ENCODE measurements around the gene TAS2R60.

TAS2R60 gene

DNA sequence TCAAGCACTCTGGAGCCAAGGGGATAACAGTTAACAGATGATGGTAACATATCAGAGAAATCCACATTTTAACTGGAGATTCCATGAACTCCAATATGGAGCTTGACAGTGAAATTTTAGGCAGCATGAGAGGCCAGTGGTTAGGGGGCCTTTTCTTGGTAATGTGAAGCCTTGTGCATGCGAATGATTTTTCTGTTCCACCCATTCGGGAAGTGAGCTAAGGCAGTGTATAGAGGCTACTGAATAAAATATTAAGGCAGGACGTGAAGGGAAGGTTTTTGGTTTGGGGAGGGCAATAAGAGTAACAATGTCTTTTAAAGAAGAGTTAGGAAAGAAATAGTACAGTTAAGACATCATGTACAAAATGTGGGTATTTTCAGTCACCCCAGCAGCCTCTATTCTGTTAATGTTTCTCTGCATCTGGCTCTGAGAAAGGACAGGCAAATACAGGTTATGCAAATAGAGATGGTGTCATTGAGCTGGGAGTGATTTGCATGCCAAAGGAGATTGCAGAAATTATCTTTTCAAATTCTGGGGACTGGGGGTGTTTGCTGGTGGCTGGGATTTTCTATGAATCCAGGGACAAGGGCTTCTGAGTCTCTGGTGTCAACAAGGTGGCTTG lies 6.8 kb upstream of the TAS2R60 start:
- no peak for FAIRE-seq
- DNase-seq (ENCODE audit: insufficient read length, low spot score), result no peak
- no peak for TF ChIP-seq POLR2AphosphoS5 (IDR thresholded peaks at IDR 0.05; ENCODE audit: low read depth, low read length)
- no peak for TF ChIP-seq PAX5 (IDR thresholded peaks at IDR 0.05; ENCODE audit: insufficient read depth, low read length, severe bottlenecking)
- TF ChIP-seq POLR2A (IDR thresholded peaks at IDR 0.05; ENCODE audit: low read depth, low read length), result no peak
- no peak for TF ChIP-seq POU2F2 (IDR thresholded peaks at IDR 0.05; ENCODE audit: low read depth, low read length)
- no peak for TF ChIP-seq SPI1 (IDR thresholded peaks at IDR 0.05; ENCODE audit: low read depth, low read length)
- TF ChIP-seq TAF1 (IDR thresholded peaks at IDR 0.05; ENCODE audit: low read depth, low read length), result no peak

DNA sequence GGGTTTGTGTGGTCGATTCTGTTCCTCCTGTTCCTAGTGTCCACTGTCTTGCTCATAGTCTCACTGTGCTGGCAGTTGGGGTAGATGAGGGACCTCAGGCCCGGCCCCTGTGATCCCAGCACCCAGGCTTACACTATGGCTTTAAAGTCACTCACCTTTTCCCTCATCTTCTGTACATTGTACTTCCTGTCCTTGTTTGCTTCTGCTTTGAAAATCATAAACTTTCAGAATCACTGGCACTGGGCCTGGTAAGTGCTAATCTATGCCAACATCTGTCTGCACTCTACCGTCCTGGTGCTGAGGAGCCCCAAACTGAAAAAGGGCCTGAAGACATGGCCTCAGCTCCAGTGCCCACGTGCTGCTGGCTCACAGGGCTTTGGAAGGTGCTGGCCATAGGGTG lies 5.7 kb upstream of the TAS2R60 start:
- FAIRE-seq, result no peak
- DNase-seq (ENCODE audit: insufficient read length, low spot score), result no peak
- TF ChIP-seq POU2F2 (IDR thresholded peaks at IDR 0.05; ENCODE audit: low read depth, low read length) (no peak), SPI1 (IDR thresholded peaks at IDR 0.05; ENCODE audit: low read depth, low read length) (no peak), PAX5 (IDR thresholded peaks at IDR 0.05; ENCODE audit: insufficient read depth, low read length, severe bottlenecking) (no peak), TAF1 (IDR thresholded peaks at IDR 0.05; ENCODE audit: low read depth, low read length) (no peak), POLR2AphosphoS5 (IDR thresholded peaks at IDR 0.05; ENCODE audit: low read depth, low read length) (no peak), POLR2A (IDR thresholded peaks at IDR 0.05; ENCODE audit: low read depth, low read length) (no peak)

DNA sequence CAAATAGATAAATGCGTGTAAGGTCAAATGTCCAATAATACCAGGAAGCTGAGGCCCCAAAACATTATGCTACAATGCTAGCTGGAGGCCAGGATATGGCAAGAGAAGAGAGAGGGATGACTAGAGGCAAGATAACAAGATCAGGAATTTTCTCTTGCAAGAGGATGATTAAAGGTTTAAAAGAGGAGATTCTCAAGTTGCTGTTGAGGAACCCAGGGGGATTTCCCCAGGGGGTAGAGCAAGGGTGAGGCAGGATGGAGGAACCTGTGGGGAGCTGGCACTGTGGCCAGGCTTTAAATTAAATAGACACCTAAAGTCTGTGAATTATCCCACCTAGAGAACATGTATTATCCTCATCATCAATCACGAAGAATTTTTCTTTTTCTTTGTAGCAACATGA lies 3.4 kb upstream of the TAS2R60 start:
- FAIRE-seq (no peak), DNase-seq (ENCODE audit: insufficient read length, low spot score) (no peak)
- TF ChIP-seq POLR2A (IDR thresholded peaks at IDR 0.05; ENCODE audit: low read depth, low read length) (no peak), PAX5 (IDR thresholded peaks at IDR 0.05; ENCODE audit: insufficient read depth, low read length, severe bottlenecking) (no peak), TAF1 (IDR thresholded peaks at IDR 0.05; ENCODE audit: low read depth, low read length) (no peak), SPI1 (IDR thresholded peaks at IDR 0.05; ENCODE audit: low read depth, low read length) (no peak), POLR2AphosphoS5 (IDR thresholded peaks at IDR 0.05; ENCODE audit: low read depth, low read length) (no peak), POU2F2 (IDR thresholded peaks at IDR 0.05; ENCODE audit: low read depth, low read length) (no peak)

DNA sequence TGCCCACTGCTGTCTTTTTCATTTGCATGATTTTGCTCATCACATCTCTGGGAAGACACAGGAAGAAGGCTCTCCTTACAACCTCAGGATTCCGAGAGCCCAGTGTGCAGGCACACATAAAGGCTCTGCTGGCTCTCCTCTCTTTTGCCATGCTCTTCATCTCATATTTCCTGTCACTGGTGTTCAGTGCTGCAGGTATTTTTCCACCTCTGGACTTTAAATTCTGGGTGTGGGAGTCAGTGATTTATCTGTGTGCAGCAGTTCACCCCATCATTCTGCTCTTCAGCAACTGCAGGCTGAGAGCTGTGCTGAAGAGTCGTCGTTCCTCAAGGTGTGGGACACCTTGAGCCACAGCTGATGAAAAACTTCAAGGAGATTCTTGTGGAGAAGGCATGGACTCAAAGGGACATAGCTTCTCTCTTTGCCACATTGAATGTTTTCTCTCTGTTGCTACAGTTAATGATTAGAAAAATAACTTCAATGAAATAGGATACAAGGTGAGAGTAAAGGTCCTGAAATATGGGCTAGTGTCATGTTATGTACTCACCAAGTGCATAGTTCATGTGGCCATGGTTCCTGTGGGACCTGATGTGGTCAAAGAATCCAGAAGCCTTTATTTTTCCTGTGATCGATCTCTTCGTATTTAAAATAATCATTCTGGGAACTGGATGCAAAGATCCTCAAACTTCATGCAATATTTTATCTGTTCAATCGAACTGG lies 970 bp downstream of the TAS2R60 start:
- FAIRE-seq (no peak), DNase-seq (ENCODE audit: insufficient read length, low spot score) (no peak)
- TF ChIP-seq POU2F2 (IDR thresholded peaks at IDR 0.05; ENCODE audit: low read depth, low read length) (no peak), TAF1 (IDR thresholded peaks at IDR 0.05; ENCODE audit: low read depth, low read length) (no peak)

DNA sequence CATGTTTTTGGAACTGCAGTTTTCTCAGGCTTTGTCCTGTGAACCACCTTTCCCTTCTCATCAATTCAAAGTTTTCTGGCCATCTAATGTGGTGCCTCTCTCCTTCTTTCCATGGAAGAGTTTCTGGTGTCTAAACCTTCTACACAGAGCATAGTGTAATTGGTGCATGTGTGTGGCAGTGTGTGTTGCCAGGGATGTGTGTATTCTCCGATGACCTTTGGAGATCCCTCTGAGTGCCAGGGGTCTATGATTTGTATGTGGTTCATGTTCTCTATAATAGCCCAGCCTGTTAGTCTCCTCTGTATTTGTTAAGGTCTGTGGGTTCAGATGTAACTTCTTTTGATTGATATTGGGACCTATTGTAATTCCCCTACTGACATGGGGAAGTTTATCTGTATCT lies 1.5 kb downstream of the TAS2R60 start:
- DNase-seq (ENCODE audit: insufficient read length, low spot score) (no peak), FAIRE-seq (no peak)
- TF ChIP-seq PAX5 (IDR thresholded peaks at IDR 0.05; ENCODE audit: insufficient read depth, low read length, severe bottlenecking) (no peak), POLR2AphosphoS5 (IDR thresholded peaks at IDR 0.05; ENCODE audit: low read depth, low read length) (no peak), POLR2A (IDR thresholded peaks at IDR 0.05; ENCODE audit: low read depth, low read length) (no peak), TAF1 (IDR thresholded peaks at IDR 0.05; ENCODE audit: low read depth, low read length) (no peak), POU2F2 (IDR thresholded peaks at IDR 0.05; ENCODE audit: low read depth, low read length) (no peak), SPI1 (IDR thresholded peaks at IDR 0.05; ENCODE audit: low read depth, low read length) (no peak)

DNA sequence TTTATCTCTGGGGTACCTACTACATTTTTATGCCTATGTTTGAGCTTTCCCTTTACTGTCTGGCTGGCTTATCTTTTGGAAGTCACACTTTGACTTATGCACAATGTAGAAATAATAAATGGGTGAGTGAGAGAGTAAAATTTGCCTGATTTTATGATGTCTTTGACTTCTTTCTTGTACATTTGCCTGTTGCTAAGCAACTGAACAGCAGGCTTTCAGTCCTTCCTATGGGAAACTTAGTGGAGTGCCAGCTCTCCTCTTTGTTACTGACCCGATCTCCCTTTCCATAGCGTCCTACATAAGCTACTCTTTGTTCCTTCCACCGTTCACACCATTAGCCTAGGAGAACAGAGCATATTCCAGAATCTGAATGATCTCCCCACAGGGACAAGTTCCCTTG lies 4.2 kb downstream of the TAS2R60 start:
- TF ChIP-seq POU2F2 (IDR thresholded peaks at IDR 0.05; ENCODE audit: low read depth, low read length) (no peak), PAX5 (IDR thresholded peaks at IDR 0.05; ENCODE audit: insufficient read depth, low read length, severe bottlenecking) (no peak), POLR2AphosphoS5 (IDR thresholded peaks at IDR 0.05; ENCODE audit: low read depth, low read length) (no peak), POLR2A (IDR thresholded peaks at IDR 0.05; ENCODE audit: low read depth, low read length) (no peak), TAF1 (IDR thresholded peaks at IDR 0.05; ENCODE audit: low read depth, low read length) (no peak), SPI1 (IDR thresholded peaks at IDR 0.05; ENCODE audit: low read depth, low read length) (no peak)
- no peak for DNase-seq (ENCODE audit: insufficient read length, low spot score)
- no peak for FAIRE-seq

DNA sequence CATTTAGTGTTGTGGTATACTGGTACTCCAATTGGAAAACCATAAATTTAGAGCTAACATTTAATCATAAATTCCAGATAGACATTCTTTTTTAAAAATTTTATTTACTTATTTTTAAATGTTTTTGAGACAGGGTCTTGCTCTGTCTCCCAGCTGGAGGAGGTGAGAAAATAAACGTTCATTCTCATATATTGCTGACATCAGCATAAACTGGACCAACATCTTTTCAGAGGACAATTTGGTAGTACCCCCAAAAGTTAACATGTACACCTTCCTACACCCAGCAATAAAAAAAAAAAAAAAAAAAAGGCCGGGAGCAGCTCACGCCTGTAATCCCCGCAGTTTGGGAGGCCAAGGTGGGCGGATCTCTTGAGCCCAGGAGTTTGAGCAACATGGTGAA lies 5.2 kb downstream of the TAS2R60 start:
- TF ChIP-seq SPI1 (IDR thresholded peaks at IDR 0.05; ENCODE audit: low read depth, low read length) (no peak), POLR2AphosphoS5 (IDR thresholded peaks at IDR 0.05; ENCODE audit: low read depth, low read length) (no peak), POLR2A (IDR thresholded peaks at IDR 0.05; ENCODE audit: low read depth, low read length) (no peak)
- FAIRE-seq (no peak), DNase-seq (ENCODE audit: insufficient read length, low spot score) (no peak)

DNA sequence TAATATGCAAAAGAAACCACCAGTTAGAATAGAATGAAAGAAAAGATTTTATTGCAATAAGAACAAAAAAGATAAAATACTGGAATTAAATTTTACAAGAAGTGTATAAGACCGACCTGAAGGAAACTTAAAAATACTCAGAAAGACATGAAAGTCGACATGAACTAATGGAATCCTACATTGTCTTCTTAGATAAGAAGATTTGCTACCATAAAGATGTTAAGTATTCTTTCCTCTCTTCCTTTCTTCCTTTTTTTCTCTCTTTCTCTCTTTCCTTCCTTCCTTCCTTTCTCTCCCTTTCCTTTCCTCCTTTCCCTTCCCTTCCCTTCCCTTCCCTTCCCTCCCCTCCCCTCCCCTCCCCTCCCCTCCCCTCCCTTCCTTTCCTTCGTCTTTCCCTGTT lies 6.5 kb downstream of the TAS2R60 start:
- no peak for FAIRE-seq
- TF ChIP-seq POU2F2 (IDR thresholded peaks at IDR 0.05; ENCODE audit: low read depth, low read length) (no peak), PAX5 (IDR thresholded peaks at IDR 0.05; ENCODE audit: insufficient read depth, low read length, severe bottlenecking) (no peak), POLR2AphosphoS5 (IDR thresholded peaks at IDR 0.05; ENCODE audit: low read depth, low read length) (no peak), SPI1 (IDR thresholded peaks at IDR 0.05; ENCODE audit: low read depth, low read length) (no peak), POLR2A (IDR thresholded peaks at IDR 0.05; ENCODE audit: low read depth, low read length) (no peak), TAF1 (IDR thresholded peaks at IDR 0.05; ENCODE audit: low read depth, low read length) (no peak)
- no peak for DNase-seq (ENCODE audit: insufficient read length, low spot score)

DNA sequence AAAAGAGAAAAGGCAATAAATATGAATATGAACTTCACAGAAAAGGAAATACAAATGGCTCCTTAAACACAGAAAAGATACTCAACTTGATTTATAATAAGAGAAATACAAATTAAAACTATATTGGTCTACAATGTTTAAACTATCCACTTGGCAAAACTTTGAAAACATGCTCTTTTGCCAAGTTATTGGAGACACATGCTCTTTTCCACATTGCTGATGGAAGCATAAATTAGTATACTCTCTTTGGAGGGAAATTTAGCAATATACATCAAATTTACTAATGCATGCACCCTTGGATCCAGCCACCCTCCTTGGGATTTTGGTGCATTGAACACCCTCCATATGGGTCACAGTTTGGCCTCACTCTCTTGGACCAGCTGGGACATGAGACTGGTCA lies 7.9 kb downstream of the TAS2R60 start:
- DNase-seq (ENCODE audit: insufficient read length, low spot score) (no peak), FAIRE-seq (no peak)
- TF ChIP-seq POU2F2 (IDR thresholded peaks at IDR 0.05; ENCODE audit: low read depth, low read length) (no peak), POLR2AphosphoS5 (IDR thresholded peaks at IDR 0.05; ENCODE audit: low read depth, low read length) (no peak), TAF1 (IDR thresholded peaks at IDR 0.05; ENCODE audit: low read depth, low read length) (no peak), PAX5 (IDR thresholded peaks at IDR 0.05; ENCODE audit: insufficient read depth, low read length, severe bottlenecking) (no peak), POLR2A (IDR thresholded peaks at IDR 0.05; ENCODE audit: low read depth, low read length) (no peak), SPI1 (IDR thresholded peaks at IDR 0.05; ENCODE audit: low read depth, low read length) (no peak)

DNA sequence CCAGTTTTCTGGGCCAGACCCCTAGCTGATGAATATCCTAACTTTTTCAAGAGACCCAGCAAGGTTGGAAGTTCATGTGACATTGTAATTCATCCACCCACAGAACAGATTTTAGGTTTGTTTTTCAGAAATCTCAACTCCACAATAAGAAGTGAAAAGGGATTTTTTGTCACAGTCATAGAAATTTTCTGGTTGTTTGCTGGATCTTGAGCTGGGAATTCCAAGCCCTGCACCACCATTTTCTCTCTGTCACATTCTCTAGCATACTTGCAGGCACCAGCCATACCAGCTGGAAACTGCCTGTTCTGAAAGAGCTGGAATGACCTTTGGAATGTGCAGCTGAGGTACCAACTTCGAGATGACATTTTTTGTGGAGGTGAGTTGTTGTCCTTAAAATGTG lies 8.5 kb downstream of the TAS2R60 start:
- TF ChIP-seq SPI1 (IDR thresholded peaks at IDR 0.05; ENCODE audit: low read depth, low read length) (no peak), POU2F2 (IDR thresholded peaks at IDR 0.05; ENCODE audit: low read depth, low read length) (no peak), POLR2A (IDR thresholded peaks at IDR 0.05; ENCODE audit: low read depth, low read length) (no peak), PAX5 (IDR thresholded peaks at IDR 0.05; ENCODE audit: insufficient read depth, low read length, severe bottlenecking) (no peak), TAF1 (IDR thresholded peaks at IDR 0.05; ENCODE audit: low read depth, low read length) (no peak), POLR2AphosphoS5 (IDR thresholded peaks at IDR 0.05; ENCODE audit: low read depth, low read length) (no peak)

More for the DNA sequence above, 8.5 kb downstream of the TAS2R60 start:
- DNase-seq (ENCODE audit: insufficient read length, low spot score) (no peak), FAIRE-seq (no peak)

Data from GM12891 (cell line).